Tibial nerve (tissue), 4 donors: ENCODE data around the gene PCDHGA6.

Experiments
- EP300 ChIP-seq, 2 donors: sonication (generic); formaldehyde crosslinking; IDR thresholded peaks; one replicate each; pipeline ENCODE4 v1.6.1; 2017; ENCODE audit warnings: antibody characterized with exemption in 2 of 2, mild to moderate bottlenecking in 1 of 2
- POLR2A ChIP-seq, 2 donors: fragments of 450-650 bp; IDR thresholded peaks; one replicate each; pipeline ENCODE4 v1.6.1; 2017; ENCODE audit warnings: antibody characterized with exemption in 2 of 2, mild to moderate bottlenecking in 2 of 2, moderate library complexity in 2 of 2
- TF ChIP-seq, protein P1 (sequence below), 5 experiments: fragments of 200-600 bp in 3 of 5; fragments of 450-650 bp in 2 of 5; sonication (generic) in 3 of 5; IDR thresholded peaks; one replicate each; pipeline ENCODE4 v1.5.1; 2016 to 2019; ENCODE audit warnings: antibody characterized with exemption in 5 of 5, mild to moderate bottlenecking in 3 of 5, moderate library complexity in 2 of 5

DNA sequence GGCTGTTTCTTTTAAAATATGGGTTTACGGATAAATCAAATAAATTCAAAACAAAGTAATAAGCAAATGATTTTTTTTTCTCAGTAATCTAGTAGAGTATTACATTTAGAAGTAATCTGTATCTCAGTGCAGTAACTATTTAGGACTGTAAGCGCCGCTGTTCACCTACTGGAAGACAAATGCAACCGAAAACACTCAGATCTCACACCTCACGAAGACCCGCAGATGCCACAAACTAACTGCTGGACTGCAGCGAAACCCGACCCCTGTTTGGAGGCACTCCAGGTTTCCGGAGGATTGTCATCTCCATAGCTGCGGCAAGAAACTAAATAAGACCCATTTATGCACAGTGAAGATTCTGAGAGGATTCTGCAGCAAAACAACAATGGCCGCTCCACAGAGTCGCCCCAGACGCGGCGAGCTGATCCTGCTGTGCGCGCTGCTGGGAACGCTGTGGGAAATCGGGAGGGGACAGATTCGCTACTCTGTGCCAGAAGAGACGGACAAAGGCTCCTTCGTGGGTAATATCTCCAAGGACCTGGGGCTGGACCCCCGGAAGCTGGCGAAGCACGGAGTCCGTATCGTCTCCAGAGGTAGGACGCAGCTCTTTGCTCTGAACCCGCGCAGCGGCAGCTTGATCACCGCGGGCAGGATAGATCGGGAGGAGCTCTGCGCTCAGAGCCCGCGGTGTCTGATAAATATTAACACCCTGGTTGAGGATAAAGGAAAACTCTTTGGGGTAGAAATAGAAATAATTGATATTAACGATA lies 18.9 kb downstream of the PCDHGA6 start, which contains the start of gene PCDHGA8:
- TF ChIP-seq, protein P1, sequence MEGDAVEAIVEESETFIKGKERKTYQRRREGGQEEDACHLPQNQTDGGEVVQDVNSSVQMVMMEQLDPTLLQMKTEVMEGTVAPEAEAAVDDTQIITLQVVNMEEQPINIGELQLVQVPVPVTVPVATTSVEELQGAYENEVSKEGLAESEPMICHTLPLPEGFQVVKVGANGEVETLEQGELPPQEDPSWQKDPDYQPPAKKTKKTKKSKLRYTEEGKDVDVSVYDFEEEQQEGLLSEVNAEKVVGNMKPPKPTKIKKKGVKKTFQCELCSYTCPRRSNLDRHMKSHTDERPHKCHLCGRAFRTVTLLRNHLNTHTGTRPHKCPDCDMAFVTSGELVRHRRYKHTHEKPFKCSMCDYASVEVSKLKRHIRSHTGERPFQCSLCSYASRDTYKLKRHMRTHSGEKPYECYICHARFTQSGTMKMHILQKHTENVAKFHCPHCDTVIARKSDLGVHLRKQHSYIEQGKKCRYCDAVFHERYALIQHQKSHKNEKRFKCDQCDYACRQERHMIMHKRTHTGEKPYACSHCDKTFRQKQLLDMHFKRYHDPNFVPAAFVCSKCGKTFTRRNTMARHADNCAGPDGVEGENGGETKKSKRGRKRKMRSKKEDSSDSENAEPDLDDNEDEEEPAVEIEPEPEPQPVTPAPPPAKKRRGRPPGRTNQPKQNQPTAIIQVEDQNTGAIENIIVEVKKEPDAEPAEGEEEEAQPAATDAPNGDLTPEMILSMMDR (IDR thresholded peaks at IDR 0.05), result no peak
- TF ChIP-seq POLR2A (IDR thresholded peaks at IDR 0.05) (no peak), EP300 (IDR thresholded peaks at IDR 0.05) (no peak)
